ENCODE results near the gene NINJ1. TPM values are rescaled to one million over a fixed set of nuclear protein-coding genes. Genes with fewer than 3 reads are reported as not detected.
"Not testable (repeated sequence)": the region's sequence is repeated elsewhere in the genome, so short reads cannot be mapped to it uniquely, and the experiment has no call there.

The NINJ1 gene
- total RNA-seq, 2 donors from 2014 or later = 71.2 to 194 TPM

DNA sequence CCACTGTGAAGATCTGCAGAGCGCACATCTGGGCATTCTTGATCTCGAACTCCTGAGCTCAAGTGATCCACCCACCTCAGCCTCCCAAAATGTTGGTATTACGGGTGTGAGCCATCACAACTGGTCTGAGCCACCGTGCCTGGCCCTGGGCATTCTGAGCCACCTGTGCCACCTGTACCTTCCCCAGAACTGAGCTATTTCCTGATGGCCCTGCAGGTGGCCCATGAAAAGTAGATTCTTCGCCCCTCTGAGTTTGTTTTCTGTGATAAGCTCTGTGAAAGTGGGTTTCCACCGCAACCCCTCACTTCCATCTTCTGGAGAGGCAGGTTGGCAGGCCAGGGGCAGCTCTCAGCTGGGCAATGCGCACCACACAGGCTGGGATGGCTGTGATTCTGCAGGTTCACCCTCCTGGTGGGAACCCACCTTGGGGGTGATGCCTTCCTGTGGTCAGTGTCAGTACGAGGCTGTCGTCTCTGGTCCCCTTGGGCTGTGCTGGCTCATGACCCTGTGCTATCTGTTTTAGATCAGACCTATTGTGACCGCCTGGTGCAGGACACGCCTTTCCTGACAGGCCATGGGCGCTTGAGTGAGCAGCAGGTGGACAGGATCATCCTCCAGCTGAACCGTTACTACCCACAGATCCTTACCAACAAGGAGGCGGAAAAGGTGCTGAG is 26.8 kb downstream of the NINJ1 start:
- peaks cover 32% of the 10 kb centered on the region for H3K36me3 ChIP-seq
- no peak for DNase-seq (ENCODE audit: low spot score)
- TF ChIP-seq, protein P1, sequence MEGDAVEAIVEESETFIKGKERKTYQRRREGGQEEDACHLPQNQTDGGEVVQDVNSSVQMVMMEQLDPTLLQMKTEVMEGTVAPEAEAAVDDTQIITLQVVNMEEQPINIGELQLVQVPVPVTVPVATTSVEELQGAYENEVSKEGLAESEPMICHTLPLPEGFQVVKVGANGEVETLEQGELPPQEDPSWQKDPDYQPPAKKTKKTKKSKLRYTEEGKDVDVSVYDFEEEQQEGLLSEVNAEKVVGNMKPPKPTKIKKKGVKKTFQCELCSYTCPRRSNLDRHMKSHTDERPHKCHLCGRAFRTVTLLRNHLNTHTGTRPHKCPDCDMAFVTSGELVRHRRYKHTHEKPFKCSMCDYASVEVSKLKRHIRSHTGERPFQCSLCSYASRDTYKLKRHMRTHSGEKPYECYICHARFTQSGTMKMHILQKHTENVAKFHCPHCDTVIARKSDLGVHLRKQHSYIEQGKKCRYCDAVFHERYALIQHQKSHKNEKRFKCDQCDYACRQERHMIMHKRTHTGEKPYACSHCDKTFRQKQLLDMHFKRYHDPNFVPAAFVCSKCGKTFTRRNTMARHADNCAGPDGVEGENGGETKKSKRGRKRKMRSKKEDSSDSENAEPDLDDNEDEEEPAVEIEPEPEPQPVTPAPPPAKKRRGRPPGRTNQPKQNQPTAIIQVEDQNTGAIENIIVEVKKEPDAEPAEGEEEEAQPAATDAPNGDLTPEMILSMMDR (IDR thresholded peaks at IDR 0.05) = no peak

DNA sequence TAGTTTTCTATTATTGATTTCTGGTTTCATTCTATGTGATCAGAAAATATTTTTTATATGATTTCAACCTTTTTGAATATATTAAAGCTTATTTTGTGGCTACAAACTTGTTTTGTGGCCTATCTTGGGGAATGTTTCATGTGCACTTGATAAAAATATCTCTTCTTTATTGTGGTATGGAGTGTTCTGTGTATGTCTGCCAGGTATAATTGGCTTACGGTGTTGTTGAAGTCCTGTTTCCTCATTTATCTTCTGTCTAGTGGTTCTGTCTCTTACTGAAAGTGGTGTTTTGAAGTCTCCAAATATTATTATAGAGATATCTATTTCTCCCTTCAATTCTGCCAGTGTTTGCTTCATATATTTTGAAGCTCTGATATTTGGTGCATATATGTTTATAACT is 28.4 kb downstream of the NINJ1 start:
- ATAC-seq (ENCODE audit: insufficient number of reproducible peaks, low FRiP score, low read depth) (no peak), DNase-seq (ENCODE audit: low spot score) (no peak)
- Histone ChIP-seq H3K4me1 (ENCODE audit: control insufficient read depth in 1 of 2, low read depth in 2 of 2) (peaks cover 0 to 20% of the 10 kb centered on the region in 2 donors), H3K36me3 (peaks cover 16% of the 10 kb centered on the region), H3K4me3 (no peak overlapping the region), H3K27ac (no peak overlapping the region), H3K27me3 (replicated peaks; ENCODE audit: insufficient read depth) (no peaks in the 10 kb centered on the region), H3K9me3 (peaks cover 5% of the 10 kb centered on the region)
- TF ChIP-seq, protein P1 (IDR thresholded peaks at IDR 0.05) = no peak

More for the DNA sequence above, 26.8 kb downstream of the NINJ1 start:
- peaks cover 5% of the 10 kb centered on the region for H3K9me3 ChIP-seq
- H3K27me3 ChIP-seq (replicated peaks; ENCODE audit: insufficient read depth) = no peaks in the 10 kb centered on the region
- ATAC-seq (ENCODE audit: insufficient number of reproducible peaks, low FRiP score, low read depth) = no peak
- H3K4me1 ChIP-seq (ENCODE audit: control insufficient read depth in 1 of 2, low read depth in 2 of 2) = peaks cover 0 to 20% of the 10 kb centered on the region in 2 donors
- H3K4me3 ChIP-seq = no peak overlapping the region
- H3K27ac ChIP-seq = no peak overlapping the region

DNA sequence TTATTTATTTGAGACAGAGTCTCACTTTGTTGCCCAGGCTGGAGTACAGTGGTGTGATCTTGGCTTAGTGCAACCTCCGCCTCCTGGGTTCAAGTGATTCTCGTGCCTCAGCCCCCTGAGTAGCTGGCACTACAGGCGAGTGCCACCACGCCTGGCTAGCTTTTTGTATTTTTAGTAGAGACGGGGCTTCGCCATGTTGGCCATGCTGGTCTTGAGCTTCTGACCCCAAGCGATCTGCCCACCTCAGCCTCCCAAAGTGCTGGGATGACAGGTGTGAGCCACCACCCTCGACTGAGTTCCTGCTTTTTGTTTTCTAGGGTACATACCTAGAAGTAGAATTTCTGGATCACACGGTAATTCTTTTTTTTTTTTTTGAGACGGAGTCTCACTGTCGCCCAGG is 33.0 kb downstream of the NINJ1 start:
- H3K27ac ChIP-seq; ATAC-seq (ENCODE audit: insufficient number of reproducible peaks, low FRiP score, low read depth); H3K36me3 ChIP-seq; H3K27me3 ChIP-seq (replicated peaks; ENCODE audit: insufficient read depth); H3K4me3 ChIP-seq; DNase-seq (ENCODE audit: low spot score); H3K9me3 ChIP-seq: not testable (repeated sequence)
- H3K4me1 ChIP-seq (ENCODE audit: control insufficient read depth in 1 of 2, low read depth in 2 of 2) = peaks cover 25 to 36% of the 10 kb centered on the region in 2 donors

DNA sequence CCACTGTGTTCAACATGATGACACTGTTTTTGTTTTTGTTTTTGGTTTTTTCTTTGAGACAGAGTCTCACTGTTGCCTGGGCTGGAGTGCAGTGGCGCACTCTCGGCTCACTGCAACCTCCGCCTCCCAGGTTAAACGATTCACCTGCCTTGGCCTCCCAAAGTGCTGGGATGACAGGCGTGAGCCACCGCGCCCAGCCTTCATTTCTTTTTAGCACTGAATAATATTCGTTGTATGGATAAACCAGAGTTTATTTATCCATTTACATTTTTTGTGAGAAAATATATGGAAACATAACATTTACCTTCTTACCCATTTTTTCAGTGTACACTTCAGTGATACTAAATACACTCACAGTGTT is 33.8 kb downstream of the NINJ1 start:
- peak overlapping the region in 1 of 2 donors; percentile 98 for H3K27ac ChIP-seq
- DNase-seq (ENCODE audit: low spot score) = no peak
- TF ChIP-seq, protein P1 (IDR thresholded peaks at IDR 0.05) = no peak
- peaks cover 5% of the 10 kb centered on the region for H3K9me3 ChIP-seq
- no peak overlapping the region for H3K4me3 ChIP-seq
- no peaks in the 10 kb centered on the region for H3K27me3 ChIP-seq (replicated peaks; ENCODE audit: insufficient read depth)
- no peak for ATAC-seq (ENCODE audit: insufficient number of reproducible peaks, low FRiP score, low read depth)
- no peaks in the 10 kb centered on the region for H3K36me3 ChIP-seq
- peaks cover 25 to 35% of the 10 kb centered on the region in 2 donors for H3K4me1 ChIP-seq (ENCODE audit: control insufficient read depth in 1 of 2, low read depth in 2 of 2)

DNA sequence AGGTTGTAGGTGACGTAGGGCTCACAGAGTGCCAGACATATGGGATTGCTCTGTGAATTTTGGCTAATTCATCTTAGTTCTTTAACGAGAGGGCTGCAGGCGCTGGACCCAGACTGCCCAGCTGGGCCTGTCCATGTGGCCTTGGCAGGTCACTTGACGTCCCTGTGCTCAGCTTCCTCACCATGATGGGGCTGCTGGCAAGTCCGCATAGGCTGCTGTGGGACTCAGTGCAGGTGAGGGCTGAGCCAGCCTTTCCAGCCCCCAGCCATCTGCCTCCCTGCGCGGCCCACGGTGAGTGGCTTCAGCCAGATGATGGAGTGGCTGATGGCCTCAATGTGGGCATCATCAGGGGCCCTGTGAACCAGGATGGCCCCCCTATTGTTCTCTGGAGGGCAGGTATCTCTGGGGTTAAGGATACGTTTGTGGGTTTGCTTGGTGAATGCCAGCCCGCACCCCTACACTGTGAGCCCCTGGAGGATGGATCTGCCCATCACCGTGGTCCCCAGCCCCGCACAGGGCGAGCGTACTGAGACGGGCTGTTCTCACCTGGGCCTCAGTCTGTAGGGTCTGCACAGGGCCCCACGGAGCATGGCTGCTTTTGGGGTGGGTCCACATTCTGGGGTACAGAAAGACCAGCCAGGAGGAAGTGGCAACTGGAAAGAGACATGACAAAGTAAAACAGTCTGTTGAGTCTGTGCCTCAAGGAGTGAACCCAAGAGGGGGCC is 34.3 kb downstream of the NINJ1 start:
- H3K9me3 ChIP-seq = peaks cover 5% of the 10 kb centered on the region
- no peak for ATAC-seq (ENCODE audit: insufficient number of reproducible peaks, low FRiP score, low read depth)
- TF ChIP-seq, protein P1 (IDR thresholded peaks at IDR 0.05) = no peak
- no peaks in the 10 kb centered on the region for H3K27me3 ChIP-seq (replicated peaks; ENCODE audit: insufficient read depth)
- no peaks in the 10 kb centered on the region for H3K36me3 ChIP-seq
- H3K4me3 ChIP-seq = no peak overlapping the region
- peaks cover 25 to 39% of the 10 kb centered on the region in 2 donors for H3K4me1 ChIP-seq (ENCODE audit: control insufficient read depth in 1 of 2, low read depth in 2 of 2)
- DNase-seq (ENCODE audit: low spot score) = no peak
- peak overlapping the region; percentile 96 to 98 for H3K27ac ChIP-seq
